ENCODE data around the gene FMC1. TPM values are rescaled to one million over a fixed set of nuclear protein-coding genes. Genes with fewer than 3 reads are reported as not detected.

The FMC1 gene
- total RNA-seq, 2 experiments from 2014 or later = 9.9 TPM

Other genes starting within 250 kb of the FMC1 start
- 100 to 1,000 TPM; 129 to 133 TPM for gene ZC3HAV1, start 231.6 kb upstream of the FMC1 start, total RNA-seq
- gene UBN2, start 110.1 kb upstream of the FMC1 start, total RNA-seq = 10 to 100 TPM; 11.6 to 12.0 TPM
- 100 to 1,000 TPM; 106 to 110 TPM for gene LUC7L2, start 18.6 kb downstream of the FMC1 start, total RNA-seq
- gene KLRG2, start 142.3 kb downstream of the FMC1 start, total RNA-seq = not detected
- not detected for gene CLEC2L, start 182.3 kb downstream of the FMC1 start, total RNA-seq

Measured in activated CD4-positive, alpha-beta memory T cell treated with anti-CD3 and anti-CD28 coated beads, Interleukin-2, amount 10 ng/mL, durations not matched to agents 7 days and 5 days (primary cell).